HG02759 (cell line): ENCODE results near the gene BICDL2.
"Not testable (repeated sequence)": the region's sequence is repeated elsewhere in the genome, so short reads cannot be mapped to it uniquely, and the experiment has no call there.

ENCODE experiments used
- ATAC-seq: cut with Tn5 transposase; IDR thresholded peaks from one replicate; pipeline ENCODE4 v1.9.1; 2021; ENCODE audit warnings: mild to moderate bottlenecking, moderate library complexity; ENCODE audit not compliant: unreplicated experiment

BICDL2 gene

GRCh38 chr16:3065069-3065741 is 28.5 kb upstream of the BICDL2 start, which contains the start of gene IL32:
TSS of gene IL32 (plus strand) at chr16:3065640. CDS start at chr16:3065812, 172 bp downstream.
- no peak for ATAC-seq

- no peak for ATAC-seq
Measured at GRCh38 chr16:3063625-3064386, 27.1 kb upstream of the BICDL2 start.

GRCh38 chr16:3062553-3062952 is 25.8 kb upstream of the BICDL2 start:
- ATAC-seq, result no peak

- ATAC-seq, result no peak
Measured at GRCh38 chr16:3060339-3061127, 23.8 kb upstream of the BICDL2 start.

GRCh38 chr16:3059723-3060242 is 23.0 kb upstream of the BICDL2 start:
- ATAC-seq, result no peak

- ATAC-seq, result peak; percentile 86
Measured at GRCh38 chr16:3059041-3059722, 22.4 kb upstream of the BICDL2 start.

GRCh38 chr16:3058139-3059030 is 21.6 kb upstream of the BICDL2 start:
- peak; percentile 24 for ATAC-seq

GRCh38 chr16:3057181-3058138 is 20.7 kb upstream of the BICDL2 start:
- no peak for ATAC-seq

- ATAC-seq, result no peak
Measured at GRCh38 chr16:3056336-3057180, 19.8 kb upstream of the BICDL2 start.

- ATAC-seq, result not testable (repeated sequence)
Measured at GRCh38 chr16:3055734-3056115, 19.0 kb upstream of the BICDL2 start.

- no peak for ATAC-seq
Measured at GRCh38 chr16:3054965-3055733, 18.4 kb upstream of the BICDL2 start.

- not testable (repeated sequence) for ATAC-seq
Measured at GRCh38 chr16:3053330-3053710, 16.6 kb upstream of the BICDL2 start.

GRCh38 chr16:3052571-3053329 is 16.0 kb upstream of the BICDL2 start:
- not testable (repeated sequence) for ATAC-seq

GRCh38 chr16:3051494-3051893 is 14.8 kb upstream of the BICDL2 start:
- no peak for ATAC-seq

GRCh38 chr16:3051009-3051408 is 14.3 kb upstream of the BICDL2 start:
- ATAC-seq, result no peak

- no peak for ATAC-seq
Measured at GRCh38 chr16:3050487-3050886, 13.7 kb upstream of the BICDL2 start.
